ENCODE data around the gene USP32.

USP32 gene

DNA sequence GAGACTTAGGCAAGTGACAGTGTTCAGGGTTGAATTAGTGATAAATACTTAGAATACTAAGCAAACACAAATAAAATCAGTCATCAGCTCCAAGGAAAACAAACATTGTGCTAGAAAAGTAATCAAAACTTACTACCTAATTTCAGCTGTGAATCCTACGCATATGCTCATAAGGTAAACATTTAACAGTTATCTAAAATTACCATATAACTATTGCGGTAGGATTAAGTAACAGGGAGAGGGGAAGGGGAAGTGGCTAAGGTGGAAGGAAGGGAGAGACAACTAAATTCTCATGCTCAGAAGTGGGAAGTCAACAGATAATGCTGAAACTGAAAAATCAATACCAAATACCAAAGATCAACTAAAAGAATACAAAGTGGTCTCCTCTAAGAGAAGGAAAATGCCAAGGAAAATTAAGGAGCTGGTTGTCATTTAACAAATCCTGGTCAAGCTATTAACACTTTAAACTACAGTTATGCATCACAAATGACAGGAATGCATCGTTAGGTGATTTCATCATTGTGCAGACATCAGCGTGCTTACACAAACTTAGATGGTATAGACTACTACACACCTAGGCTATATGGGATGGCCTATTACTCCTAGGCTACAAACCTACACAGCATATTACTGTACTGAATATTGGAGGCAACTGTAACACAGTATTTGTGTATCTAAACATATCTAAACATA lies 20.0 kb downstream of the USP32 start:
- Histone ChIP-seq H3K4me3 (ENCODE audit: low read length, poor library complexity, severe bottlenecking) (no peak overlapping the region), H3K79me2 (ENCODE audit: insufficient read depth, low read length) (peaks cover 59% of the 10 kb centered on the region), H4K20me1 (ENCODE audit: insufficient read depth, low read length, poor library complexity, severe bottlenecking) (peaks cover 15% of the 10 kb centered on the region), H3K9ac (ENCODE audit: low read depth, low read length, poor library complexity, severe bottlenecking) (no peak overlapping the region), H3K4me2 (ENCODE audit: low read depth, low read length, poor library complexity, severe bottlenecking) (no peak overlapping the region), H3F3A (ENCODE audit: low read depth) (no peaks in the 10 kb centered on the region), H3K9me2 (replicated peaks; ENCODE audit: low read depth, low read length) (no peaks in the 10 kb centered on the region), H3K27me3 (ENCODE audit: insufficient read depth, low read length, poor library complexity, severe bottlenecking) (no peaks in the 10 kb centered on the region), H3K9me3 (ENCODE audit: insufficient read depth, low read depth, low read length) (no peaks in the 10 kb centered on the region), H2AFZ (ENCODE audit: low read length) (no peak overlapping the region), H3K36me3 (ENCODE audit: insufficient read depth, low read length) (peaks cover 4% of the 10 kb centered on the region; the same call in 1 of the 2 replicates), H3K4me1 (ENCODE audit: insufficient read depth, low read length, poor library complexity, severe bottlenecking) (peaks cover 10% of the 10 kb centered on the region)
- TF ChIP-seq EZH2phosphoT487 (IDR thresholded peaks at IDR 0.05; ENCODE audit: borderline replicate concordance), result no peak
- TF ChIP-seq, protein P1, sequence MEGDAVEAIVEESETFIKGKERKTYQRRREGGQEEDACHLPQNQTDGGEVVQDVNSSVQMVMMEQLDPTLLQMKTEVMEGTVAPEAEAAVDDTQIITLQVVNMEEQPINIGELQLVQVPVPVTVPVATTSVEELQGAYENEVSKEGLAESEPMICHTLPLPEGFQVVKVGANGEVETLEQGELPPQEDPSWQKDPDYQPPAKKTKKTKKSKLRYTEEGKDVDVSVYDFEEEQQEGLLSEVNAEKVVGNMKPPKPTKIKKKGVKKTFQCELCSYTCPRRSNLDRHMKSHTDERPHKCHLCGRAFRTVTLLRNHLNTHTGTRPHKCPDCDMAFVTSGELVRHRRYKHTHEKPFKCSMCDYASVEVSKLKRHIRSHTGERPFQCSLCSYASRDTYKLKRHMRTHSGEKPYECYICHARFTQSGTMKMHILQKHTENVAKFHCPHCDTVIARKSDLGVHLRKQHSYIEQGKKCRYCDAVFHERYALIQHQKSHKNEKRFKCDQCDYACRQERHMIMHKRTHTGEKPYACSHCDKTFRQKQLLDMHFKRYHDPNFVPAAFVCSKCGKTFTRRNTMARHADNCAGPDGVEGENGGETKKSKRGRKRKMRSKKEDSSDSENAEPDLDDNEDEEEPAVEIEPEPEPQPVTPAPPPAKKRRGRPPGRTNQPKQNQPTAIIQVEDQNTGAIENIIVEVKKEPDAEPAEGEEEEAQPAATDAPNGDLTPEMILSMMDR (conservative IDR thresholded peaks at IDR 0.05; ENCODE audit: low read length), result no peak

DNA sequence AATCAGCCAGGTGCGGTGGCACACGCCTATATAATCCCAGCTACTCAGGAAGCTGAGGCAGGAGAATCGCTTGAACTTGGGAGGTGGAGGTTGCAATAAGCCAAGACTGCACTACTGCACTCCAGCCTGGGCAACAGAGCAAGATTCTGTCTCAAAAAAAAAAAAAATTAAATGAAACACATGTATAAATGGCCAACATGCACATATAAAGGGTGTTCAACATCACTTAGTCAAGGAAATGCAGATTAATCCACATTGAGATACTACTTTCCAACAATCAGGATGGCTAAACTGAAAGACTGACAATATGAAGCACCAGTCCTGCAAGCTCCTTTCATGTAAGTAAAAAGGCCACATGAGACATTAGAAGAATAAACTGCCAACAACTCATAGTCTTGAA lies 20.5 kb downstream of the USP32 start:
- Histone ChIP-seq H2AFZ (ENCODE audit: low read length) (no peak overlapping the region), H3K4me2 (ENCODE audit: low read depth, low read length, poor library complexity, severe bottlenecking) (no peak overlapping the region), H3K4me1 (ENCODE audit: insufficient read depth, low read length, poor library complexity, severe bottlenecking) (peaks cover 10% of the 10 kb centered on the region), H3K9me2 (replicated peaks; ENCODE audit: low read depth, low read length) (no peaks in the 10 kb centered on the region), H3F3A (ENCODE audit: low read depth) (no peaks in the 10 kb centered on the region), H3K4me3 (ENCODE audit: low read length, poor library complexity, severe bottlenecking) (no peak overlapping the region), H4K20me1 (ENCODE audit: insufficient read depth, low read length, poor library complexity, severe bottlenecking) (peaks cover 15% of the 10 kb centered on the region), H3K79me2 (ENCODE audit: insufficient read depth, low read length) (peaks cover 64% of the 10 kb centered on the region), H3K36me3 (ENCODE audit: insufficient read depth, low read length) (no peaks in the 10 kb centered on the region), H3K27me3 (ENCODE audit: insufficient read depth, low read length, poor library complexity, severe bottlenecking) (no peaks in the 10 kb centered on the region), H3K9ac (ENCODE audit: low read depth, low read length, poor library complexity, severe bottlenecking) (no peak overlapping the region), H3K9me3 (ENCODE audit: insufficient read depth, low read depth, low read length) (no peaks in the 10 kb centered on the region)
- TF ChIP-seq EZH2phosphoT487 (IDR thresholded peaks at IDR 0.05; ENCODE audit: borderline replicate concordance), result no peak
- TF ChIP-seq, protein P1 (conservative IDR thresholded peaks at IDR 0.05; ENCODE audit: low read length), result no peak

DNA sequence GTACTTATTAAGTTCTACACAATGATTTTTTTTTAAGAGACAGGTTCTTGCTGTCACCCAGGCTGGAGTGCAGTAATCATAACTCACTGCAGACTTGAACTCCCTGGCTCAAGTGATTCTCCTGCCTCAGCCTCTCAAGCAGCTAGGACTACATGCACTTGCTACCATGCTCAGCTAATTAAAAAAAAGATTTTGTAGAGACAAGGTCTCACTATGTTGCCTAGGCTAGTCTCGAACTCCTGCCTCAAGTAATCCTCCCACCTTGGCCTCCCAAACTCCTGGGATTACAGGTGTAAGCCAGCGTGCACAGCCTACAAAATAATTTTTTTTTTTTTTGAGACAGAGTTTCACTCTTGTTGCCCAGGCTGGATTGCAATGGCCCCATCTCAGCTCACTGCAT lies 22.2 kb downstream of the USP32 start:
- H3K36me3 ChIP-seq (ENCODE audit: insufficient read depth, low read length), result no peaks in the 10 kb centered on the region
- no peak overlapping the region for H3K4me3 ChIP-seq (ENCODE audit: low read length, poor library complexity, severe bottlenecking)
- H4K20me1 ChIP-seq (ENCODE audit: insufficient read depth, low read length, poor library complexity, severe bottlenecking), result peaks cover 16% of the 10 kb centered on the region
- no peaks in the 10 kb centered on the region for H3K9me2 ChIP-seq (replicated peaks; ENCODE audit: low read depth, low read length)
- no peak overlapping the region for H3K4me2 ChIP-seq (ENCODE audit: low read depth, low read length, poor library complexity, severe bottlenecking)
- H3K4me1 ChIP-seq (ENCODE audit: insufficient read depth, low read length, poor library complexity, severe bottlenecking), result peaks cover 10% of the 10 kb centered on the region
- H3K27me3 ChIP-seq (ENCODE audit: insufficient read depth, low read length, poor library complexity, severe bottlenecking), result no peaks in the 10 kb centered on the region
- no peak overlapping the region for H3K9ac ChIP-seq (ENCODE audit: low read depth, low read length, poor library complexity, severe bottlenecking)
- no peak overlapping the region for H2AFZ ChIP-seq (ENCODE audit: low read length)
- H3K79me2 ChIP-seq (ENCODE audit: insufficient read depth, low read length), result peaks cover 72% of the 10 kb centered on the region
- H3F3A ChIP-seq (ENCODE audit: low read depth), result no peaks in the 10 kb centered on the region
- TF ChIP-seq EZH2phosphoT487 (IDR thresholded peaks at IDR 0.05; ENCODE audit: borderline replicate concordance), result no peak
- TF ChIP-seq, protein P1 (conservative IDR thresholded peaks at IDR 0.05; ENCODE audit: low read length), result no peak
- no peaks in the 10 kb centered on the region for H3K9me3 ChIP-seq (ENCODE audit: insufficient read depth, low read depth, low read length)

Data from Loucy (cell line).